HG02938 (cell line): ENCODE data around the gene DKC1.
A peak's percentile ranks its signal among the peaks of the same experiment; 100 is the strongest.

Experiments used
- ATAC-seq: cut with Tn5 transposase; IDR thresholded peaks from one replicate; pipeline ENCODE4 v1.9.1; 2021; ENCODE audit warnings: mild to moderate bottlenecking, moderate library complexity; ENCODE audit not compliant: unreplicated experiment

DKC1 gene

GRCh38 chrX:154762537-154763296 is at the start of gene DKC1:
DKC1 (plus strand) TSS chrX:154762864; CDS start chrX:154762966, 102 bp downstream.
- ATAC-seq, result peak; percentile 83

DNA sequence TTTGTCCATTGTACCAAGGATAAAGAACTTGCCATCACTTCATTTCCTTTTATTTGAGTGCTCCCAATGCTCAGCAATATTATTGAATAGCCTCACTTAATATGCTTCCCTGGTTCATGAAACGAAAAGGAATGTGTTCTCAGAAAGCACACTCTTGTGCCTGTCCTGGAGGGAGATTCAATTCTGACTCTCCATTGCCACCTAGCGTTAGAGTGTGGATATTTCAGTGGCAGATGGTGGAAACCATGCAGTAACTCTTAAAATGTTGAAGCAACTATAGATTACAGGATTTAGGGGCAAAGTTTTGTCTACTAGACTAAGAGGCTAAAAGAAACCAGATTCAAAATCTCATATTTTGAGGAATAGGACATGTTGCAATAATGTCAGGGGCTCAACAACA is 47.7 kb upstream of the DKC1 start:
- no peak for ATAC-seq

DNA sequence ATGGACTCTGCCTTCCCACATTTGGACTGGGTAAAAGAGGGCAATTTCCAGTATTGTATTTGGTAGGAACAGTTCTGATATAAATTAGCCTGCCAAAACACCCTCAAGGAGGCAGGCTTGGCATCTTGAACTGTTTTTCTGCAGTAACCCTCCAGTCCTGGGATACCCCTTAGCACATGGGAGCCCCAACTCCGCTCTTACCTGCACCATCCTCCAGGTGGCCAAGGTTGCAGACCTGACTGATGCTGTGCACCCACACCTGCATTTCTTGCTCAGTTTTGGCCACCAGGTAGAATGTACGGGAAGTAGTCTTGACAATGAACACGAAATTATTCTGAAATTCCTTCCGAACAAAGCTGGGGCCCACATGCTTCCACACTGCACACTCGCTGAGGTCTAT is 46.8 kb upstream of the DKC1 start:
- ATAC-seq, result no peak

GRCh38 chrX:154717824-154718223 is 44.8 kb upstream of the DKC1 start:
- ATAC-seq, result no peak

DNA sequence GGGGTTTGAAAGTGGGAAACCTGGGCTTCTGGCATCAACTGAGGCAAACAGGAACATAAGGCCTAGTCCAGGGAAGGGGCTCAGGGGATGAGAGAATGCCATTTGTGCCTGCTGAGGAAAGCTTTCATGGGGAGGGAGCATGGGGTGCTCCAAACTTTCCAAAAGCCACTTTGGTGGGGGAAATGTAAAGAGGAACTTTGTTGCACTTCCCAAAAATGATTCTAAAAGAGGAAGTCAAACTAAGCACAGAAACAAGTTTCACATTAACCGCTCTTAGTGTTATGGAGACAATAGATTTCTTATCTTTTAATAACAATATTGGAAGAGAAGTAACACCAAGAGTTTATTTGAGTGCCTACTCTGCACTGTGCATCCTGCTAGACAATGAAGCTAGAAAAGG is 44.0 kb upstream of the DKC1 start:
- no peak for ATAC-seq

- ATAC-seq, result no peak
Measured at GRCh38 chrX:154719132-154719675, 43.5 kb upstream of the DKC1 start.

DNA sequence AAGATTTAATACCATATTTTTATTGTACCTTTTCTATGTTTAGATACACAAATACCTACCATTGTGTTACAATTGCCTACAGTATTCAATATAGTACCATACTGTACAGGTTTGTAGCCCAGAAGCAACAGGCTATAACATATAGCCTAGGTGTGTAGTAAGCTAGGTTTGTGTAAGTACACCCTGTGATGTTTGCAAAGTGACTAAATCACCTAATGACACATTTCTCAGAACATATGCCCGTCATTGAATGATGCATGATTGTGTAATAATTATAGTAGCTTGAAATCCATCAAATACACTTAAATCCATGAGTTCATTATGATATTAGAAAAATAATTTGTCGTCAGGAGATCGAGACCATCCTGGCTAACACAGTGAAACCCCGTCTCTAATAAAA is 42.6 kb upstream of the DKC1 start:
- no peak for ATAC-seq

DNA sequence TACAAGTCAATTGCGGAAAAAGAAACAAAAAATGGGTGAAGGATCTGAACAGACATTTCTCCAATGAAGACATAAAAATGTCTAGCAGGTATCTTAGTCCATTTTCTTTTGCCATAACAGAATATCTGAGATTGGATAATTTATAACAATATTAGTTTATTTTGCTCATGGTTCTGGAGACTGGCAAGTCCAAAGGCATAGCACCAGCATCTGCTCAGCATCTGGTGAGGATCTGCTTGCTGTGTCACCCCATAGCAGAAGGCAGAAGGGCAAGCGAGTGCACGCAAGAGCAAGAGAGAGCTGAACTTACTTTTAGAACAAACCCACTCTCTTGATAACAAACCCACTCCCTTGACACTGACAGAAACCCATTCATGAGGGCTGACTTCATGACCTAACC is 41.5 kb upstream of the DKC1 start:
- ATAC-seq, result no peak

- no peak for ATAC-seq
Measured at GRCh38 chrX:154724993-154725756, 37.5 kb upstream of the DKC1 start.

DNA sequence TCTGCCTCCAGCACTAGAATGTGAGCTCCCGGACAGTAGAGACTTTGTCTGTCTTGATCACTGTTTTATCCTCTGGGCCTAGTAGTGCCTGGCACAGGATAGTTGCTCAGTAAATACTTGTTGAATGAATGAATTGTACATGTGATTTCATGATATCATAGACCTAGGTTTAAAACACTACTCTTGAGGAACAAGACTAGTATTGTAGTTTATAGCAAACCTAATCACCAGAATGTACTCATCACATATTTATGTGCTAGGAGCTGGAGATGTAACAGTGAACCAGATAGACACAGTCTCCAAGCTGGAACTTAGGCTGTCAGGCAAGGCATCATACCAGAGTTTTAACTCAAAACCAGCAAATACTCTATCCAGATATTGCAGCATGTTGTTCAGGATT is 35.2 kb upstream of the DKC1 start:
- ATAC-seq, result no peak

DNA sequence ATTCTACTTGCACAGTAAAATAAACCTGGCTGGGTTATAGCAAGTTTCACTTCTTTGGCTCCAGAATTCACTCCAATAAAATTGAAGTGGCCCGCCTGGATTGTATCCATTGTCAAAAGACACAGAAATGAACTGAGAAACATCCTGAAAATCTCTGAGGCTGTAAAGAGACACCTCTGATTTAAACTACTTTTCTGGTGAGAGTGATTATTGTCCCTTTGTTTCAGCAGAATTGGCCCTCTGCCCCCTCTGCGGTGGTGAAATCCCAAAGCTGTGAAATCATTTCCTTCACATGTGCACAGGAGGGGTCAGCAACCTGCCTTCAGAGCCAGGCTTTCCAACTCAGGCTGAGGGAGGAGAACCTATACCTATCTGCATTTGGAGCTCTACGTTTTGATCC is 34.8 kb upstream of the DKC1 start:
- no peak for ATAC-seq

GRCh38 chrX:154728431-154729190 is 34.1 kb upstream of the DKC1 start:
- no peak for ATAC-seq

GRCh38 chrX:154729439-154729838 is 33.2 kb upstream of the DKC1 start:
- no peak for ATAC-seq

- ATAC-seq, result no peak
Measured at GRCh38 chrX:154730253-154730891, 32.3 kb upstream of the DKC1 start.

DNA sequence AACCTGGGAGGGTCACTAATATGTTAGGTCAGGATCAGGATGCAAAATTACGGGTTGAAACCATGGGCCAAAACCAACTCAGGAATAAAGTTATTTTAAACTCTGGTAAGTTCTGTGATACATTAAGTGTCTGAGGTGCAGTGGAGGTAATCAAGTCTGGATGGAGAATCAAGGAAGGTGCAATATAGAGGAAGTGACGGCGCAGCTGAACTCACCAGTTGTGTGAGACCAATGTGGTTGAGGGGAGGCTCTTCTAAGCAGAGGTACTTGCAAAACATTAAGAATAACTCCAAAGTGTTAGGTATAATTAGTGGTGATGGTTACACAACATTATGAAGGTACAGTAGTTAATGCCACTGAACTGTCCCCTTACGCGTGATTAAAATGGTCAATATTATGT is 31.5 kb upstream of the DKC1 start:
- no peak for ATAC-seq

DNA sequence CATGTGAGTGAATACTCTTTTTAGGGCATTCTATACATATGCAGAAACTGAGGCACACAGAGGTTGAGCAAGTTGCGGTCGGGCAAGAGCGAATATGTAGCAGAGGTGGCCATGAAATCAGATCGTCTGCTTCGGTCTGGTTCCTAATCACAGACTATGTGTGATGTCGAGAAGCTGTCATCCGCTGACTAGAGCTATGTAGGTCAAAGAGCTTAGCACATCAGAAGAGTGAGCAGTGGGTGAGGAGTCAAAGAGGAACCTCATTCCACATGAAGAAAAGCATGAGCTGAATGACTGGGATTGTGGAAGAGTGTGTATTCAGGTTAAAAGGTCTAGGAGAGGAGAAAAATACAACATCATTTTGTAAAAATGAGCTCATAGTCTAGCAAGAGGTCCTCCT is 30.8 kb upstream of the DKC1 start:
- ATAC-seq, result no peak

GRCh38 chrX:154732421-154733065 is 30.1 kb upstream of the DKC1 start:
- ATAC-seq, result no peak

DNA sequence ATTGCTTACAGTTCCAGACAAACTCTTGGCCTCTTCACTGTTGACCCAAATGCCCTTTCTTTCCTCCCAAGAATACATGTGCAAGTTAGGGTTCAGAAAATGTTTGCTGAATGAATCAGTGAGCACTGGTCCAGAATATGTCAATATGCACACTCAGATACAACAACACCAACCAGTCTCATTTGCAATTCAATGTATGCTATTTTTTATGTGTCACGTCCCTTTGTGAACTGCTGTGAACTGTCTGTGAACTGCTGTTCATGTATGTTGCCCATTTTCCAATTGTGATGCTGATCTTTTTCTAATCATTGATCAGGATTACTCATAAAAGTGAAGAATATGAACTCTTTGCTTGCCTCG is 29.6 kb upstream of the DKC1 start:
- no peak for ATAC-seq

DNA sequence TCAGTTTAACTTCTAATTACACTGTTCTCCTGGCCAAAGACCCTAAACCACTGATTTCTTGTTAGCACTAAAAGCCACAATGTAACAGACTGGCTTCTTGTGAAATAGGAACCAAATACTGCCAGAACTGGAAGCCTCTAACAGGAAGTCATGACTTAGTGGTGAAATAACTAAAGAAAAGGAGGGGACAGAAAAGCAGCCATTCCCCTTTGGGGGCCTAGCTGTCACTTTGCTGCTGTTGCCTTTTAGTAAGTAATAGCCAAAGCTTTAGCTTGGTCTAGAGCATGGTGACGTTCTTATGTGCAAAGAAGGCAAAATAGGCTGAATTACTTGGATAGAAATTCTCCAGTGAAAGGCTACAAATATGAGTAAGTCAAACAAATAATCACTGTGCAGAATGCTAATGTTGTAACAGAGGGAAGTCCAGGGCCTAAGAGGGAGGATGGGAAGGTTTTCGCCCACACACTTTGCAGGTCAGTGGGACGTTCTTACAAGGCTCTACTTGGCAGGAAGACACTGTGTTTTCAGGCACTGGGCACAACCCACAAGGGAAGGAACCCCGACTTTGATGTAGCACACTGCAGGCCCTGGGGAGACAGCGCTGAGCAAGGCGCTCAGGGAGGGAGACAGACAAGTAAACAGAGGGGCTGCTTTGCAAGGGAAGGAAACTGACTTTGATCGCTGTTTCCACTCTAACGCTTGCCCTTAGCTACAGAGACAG is 28.4 kb upstream of the DKC1 start:
- ATAC-seq, result no peak
